Measurements from ENCODE around the gene TCN1.

TCN1 gene

GRCh38 chr11:59807047-59807610 is 59.2 kb downstream of the TCN1 start:
- DNase-seq (ENCODE audit: low read depth in 2 of 2): no peak

GRCh38 chr11:59804061-59804460 is 62.2 kb downstream of the TCN1 start:
- no peak for DNase-seq (ENCODE audit: low read depth in 2 of 2)

All from stimulated activated CD4-positive, alpha-beta T cell treated with anti-CD3 and anti-CD28 coated beads, Interleukin-4, amount 100 ng/mL, for 48 hours (primary cell).